GM12878 (cell line): ENCODE data around the gene ZNF19. TPM values are rescaled to one million over a fixed set of nuclear protein-coding genes. Genes with fewer than 3 reads are reported as not detected.
"Not testable (repeated sequence)": the region's sequence is repeated elsewhere in the genome, so short reads cannot be mapped to it uniquely, and the experiment has no call there.

Experiments used
- ATAC-seq: fragments of 200-7000 bp; cut with Tn5 transposase; 3 replicates; pipeline ENCODE4 v1.9.1; 2020; ENCODE audit warnings: mild to moderate bottlenecking, moderate library complexity
- BruUV-seq: library from RNA; stranded (reverse); fragments of 400-500 nt; replicated peaks from 2 replicates; lab custom pipeline; 2021; lab: Mats Ljungman, UMichigan
- CTCF ChIA-PET: fragments of 300-600 bp; sonication (Branson Sonifier 250); formaldehyde crosslinking; extraction: SDS; loops from one replicate; lab custom pipeline; 2021; ENCODE audit warnings: inconsistent platforms; lab: Yijun Ruan, JAX
- POLR2A ChIA-PET: fragments of 350-600 bp; formaldehyde crosslinking; extraction: SDS; loops from one replicate; lab custom pipeline; 2021; ENCODE audit warnings: inconsistent platforms; lab: Charles Lee
- RAD21 ChIA-PET: fragments of 300-600 bp; sonication (Branson Sonifier 250); formaldehyde crosslinking; loops from one replicate; lab custom pipeline; 2023; ENCODE audit warnings: antibody characterized with exemption; ENCODE audit not compliant: unreplicated experiment; lab: Charles Lee
- SMC1A ChIA-PET: fragments of 300-600 bp; sonication (Branson Sonifier 250); formaldehyde crosslinking; loops from one replicate; lab custom pipeline; 2023; ENCODE audit not compliant: unreplicated experiment, uncharacterized antibody; lab: Charles Lee
- DNase-seq: peaks from one replicate; pipeline ENCODE4 v3.0.0-alpha.2; 2011; ENCODE audit warnings: low read depth, low spot score
- FAIRE-seq: peaks from 3 replicates; lab custom pipeline; 2011; peaks lifted over from hg19 to GRCh38; lab: Jason Lieb, UNC
- H2AFZ ChIP-seq: 2 replicates; pipeline ENCODE4 v1.6.0; 2011; ENCODE audit warnings: low read depth, low read length, control low read depth; ENCODE audit not compliant: control insufficient read depth
- H3K27ac ChIP-seq: 2 replicates; pipeline ENCODE4 v1.5.1; 2011; ENCODE audit warnings: control low read depth; ENCODE audit not compliant: control insufficient read depth, insufficient read depth
- H3K27me3 ChIP-seq, 2 experiments: replicated peaks in 1 of 2; 2 replicates each; pipeline versions ENCODE4 v1.6.0 to v1.6.1; 2011; ENCODE audit warnings: low read length in 1 of 2; ENCODE audit not compliant: control insufficient read depth in 2 of 2, insufficient read depth in 2 of 2
- H3K36me3 ChIP-seq, 2 experiments: 2 replicates each; pipeline ENCODE4 v1.5.1; 2011; ENCODE audit warnings: low read length in 1 of 2; ENCODE audit not compliant: control insufficient read depth in 2 of 2, insufficient read depth in 2 of 2
- H3K4me1 ChIP-seq: 2 replicates; pipeline ENCODE4 v1.6.1; 2011; ENCODE audit warnings: mild to moderate bottlenecking, low read length, moderate library complexity, mixed read lengths; ENCODE audit not compliant: control insufficient read depth, insufficient read depth
- H3K4me2 ChIP-seq: 2 replicates; pipeline ENCODE4 v1.6.0; 2011; ENCODE audit warnings: control low read depth; ENCODE audit not compliant: control insufficient read depth, insufficient read depth
- H3K4me3 ChIP-seq: fragments of 200-600 bp; sonication (generic); 2 replicates; pipeline ENCODE4 v1.5.1; 2016
- H3K79me2 ChIP-seq: 2 replicates; pipeline ENCODE4 v1.6.0; 2011; ENCODE audit warnings: low read length; ENCODE audit not compliant: control insufficient read depth, insufficient read depth
- H3K9ac ChIP-seq: 2 replicates; pipeline ENCODE4 v1.8.0; 2011; ENCODE audit warnings: low read length, control low read depth, mixed read lengths; ENCODE audit not compliant: control insufficient read depth, insufficient read depth
- H3K9me3 ChIP-seq: replicated peaks from 3 replicates; pipeline ENCODE4 v1.5.1; 2011; ENCODE audit warnings: mild to moderate bottlenecking, low read length; ENCODE audit not compliant: control insufficient read depth, insufficient read depth
- H4K20me1 ChIP-seq: 2 replicates; pipeline ENCODE4 v1.6.0; 2011; ENCODE audit not compliant: control insufficient read depth, insufficient read depth
- PKNOX1 ChIP-seq: fragments of 450-650 bp; IDR thresholded peaks from 2 replicates; pipeline ENCODE4 v1.6.1; 2016; ENCODE audit warnings: mild to moderate bottlenecking
- WGBS: methylation state at CpG from one replicate; pipeline ENCODE4 v1.1.6; 2016; ENCODE audit warnings: low lambda C conversion rate; ENCODE audit not compliant: insufficient replicate concordance, insufficient coverage; ENCODE audit errors: missing lambda C conversion rate; 5-methylcytosine and 5-hydroxymethylcytosine counted together
- in situ Hi-C: fragments of 300-500 bp; cut with MboI; formaldehyde crosslinking; loops from 9 replicates; pipeline ENCODE4 v1.14.3; 2018; ENCODE audit warnings: mixed read lengths
- intact Hi-C: fragments of 100-400 bp; cut with micrococcal nuclease; formaldehyde crosslinking; loops from one replicate; pipeline ENCODE4 v1.14.2; 2022; ENCODE audit not compliant: unreplicated experiment
- polyA plus RNA-seq, 11 experiments: library from polyadenylated mRNA; depleted of rRNA in 4 of 11; unstranded in 6 of 11; stranded (reverse) in 5 of 11; fragments of >200 nt; fragmentation: Nextera tagmentation in 4 of 11; fragmentation: Illumina TruSeq in 1 of 11; extraction: Ambion mirVana in 4 of 11; extraction: Trizol in 1 of 11; gene quantifications; 1 replicate in 1 of 11; 2 replicates in 10 of 11; pipeline versions ENCODE4 v1.2.1 to v1.2.3, GENCODE V29; 2011 to 2016; ENCODE audit warnings: inconsistent platforms in 2 of 11, missing spikeins in 2 of 11, low read depth in 1 of 11
- total RNA-seq, 4 experiments: library from RNA; depleted of rRNA in 3 of 4; stranded (reverse); fragments of >200 nt in 3 of 4; fragmentation: Illumina TruSeq in 1 of 4; extraction: Trizol in 1 of 4; gene quantifications; 2 replicates each; pipeline versions ENCODE4 v1.2.1 to v1.2.3, GENCODE V29; 2013 to 2021

Gene ZNF19
- total and polyA plus RNA-seq, 10 of the 15 experiments (the other 5 are each of a cell fraction or from before 2014, with no cell fraction given) = 1.0 to 3.3 (median 2.0) TPM

GRCh38 chr16:71504901-71505300 is 15.8 kb upstream of the ZNF19 start:
- POLR2A ChIA-PET = no interaction called here
- Histone ChIP-seq H4K20me1 (no peaks in the 10 kb centered on the region), H3K36me3 (no peaks in the 10 kb centered on the region), H3K4me3 (no peak overlapping the region), H3K9me3 (no peaks in the 10 kb centered on the region), H3K27ac (no peak overlapping the region), H3K4me2 (no peak overlapping the region), H3K79me2 (no peaks in the 10 kb centered on the region), H2AFZ (no peak overlapping the region), H3K9ac (no peak overlapping the region), H3K4me1 (no peaks in the 10 kb centered on the region), H3K27me3 (no peaks in the 10 kb centered on the region)
- RAD21 ChIA-PET = no interaction called here
- 94% methylated on average over 5 of the region's 5 CpGs for WGBS
- in situ Hi-C loops (loop anchor here (5.0 kb wide), 1 partner anchor 107 kb away; no protein-coding TSS in a partner anchor), intact Hi-C loops (no loop called here)
- SMC1A ChIA-PET = no interaction called here
- FAIRE-seq (no peak), ATAC-seq (no peak), DNase-seq (no peak)
- CTCF ChIA-PET = interaction anchor here (1.0 kb wide), 1 partner anchor 104 kb away, joined by 3 read pairs; no protein-coding TSS in a partner anchor
- BruUV-seq = no TSS peak
- TF ChIP-seq PKNOX1 = no peak

- BruUV-seq, H3K4me1 ChIP-seq, H3K36me3 ChIP-seq, intact Hi-C loops, POLR2A ChIA-PET, DNase-seq, H3K4me3 ChIP-seq, H3K9me3 ChIP-seq, H3K27ac ChIP-seq, H2AFZ ChIP-seq, ATAC-seq, SMC1A ChIA-PET, FAIRE-seq, H3K9ac ChIP-seq, H3K79me2 ChIP-seq, H4K20me1 ChIP-seq, H3K27me3 ChIP-seq, RAD21 ChIA-PET, H3K4me2 ChIP-seq: not testable (repeated sequence)
- in situ Hi-C loops = loop anchor here (5.0 kb wide), 1 partner anchor 108 kb away; no protein-coding TSS in a partner anchor
- CTCF ChIA-PET = interaction anchor here (0.6 to 8.8 kb wide), 3 partner anchors 33 to 109 kb away, joined by 3 to 134 read pairs (median 3); no protein-coding TSS in a partner anchor
- WGBS = 35% methylated on average over 7 of the region's 7 CpGs
Observed at GRCh38 chr16:71504051-71504450, 14.9 kb upstream of the ZNF19 start.
